IMR-90 (cell line): ENCODE results near the gene MAGI1. TPM values are rescaled to one million over a fixed set of nuclear protein-coding genes. Genes with fewer than 3 reads are reported as not detected.

Experiments used
- ATAC-seq: fragments of 200-7000 bp; cut with Tn5 transposase; 2 replicates; pipeline ENCODE4 v1.9.1; 2020; ENCODE audit warnings: low read depth, mild to moderate bottlenecking, moderate library complexity
- BruUV-seq: library from RNA; stranded (reverse); fragments of 400-500 nt; replicated peaks from 2 replicates; lab custom pipeline; 2021; lab: Mats Ljungman, UMichigan
- CTCF ChIA-PET: fragments of 300-600 bp; formaldehyde crosslinking; extraction: SDS; loops from one replicate; lab custom pipeline; 2021; ENCODE audit warnings: antibody characterized with exemption; lab: Yijun Ruan, JAX
- POLR2A ChIA-PET: fragments of 300-600 bp; sonication (Branson Sonifier 250); formaldehyde crosslinking; loops from one replicate; lab custom pipeline; 2022; ENCODE audit warnings: antibody characterized with exemption; ENCODE audit not compliant: unreplicated experiment; lab: Charles Lee
- DNase-seq: peaks from one replicate; pipeline ENCODE4 v3.0.0; 2013
- H2AFZ ChIP-seq: replicated peaks from 2 replicates; pipeline ENCODE3; 2013; ENCODE audit warnings: low read length, mild to moderate bottlenecking; ENCODE audit not compliant: poor library complexity
- H2AK5ac ChIP-seq: 2 replicates; pipeline ENCODE4 v1.6.1; 2013; ENCODE audit warnings: low read depth, low read length, inconsistent platforms
- H2AK9ac ChIP-seq: replicated peaks from 2 replicates; pipeline ENCODE3; 2013; ENCODE audit warnings: mild to moderate bottlenecking, low read depth, low read length, moderate library complexity; ENCODE audit not compliant: poor library complexity
- H2BK120ac ChIP-seq: 2 replicates; pipeline ENCODE4 v1.6.1; 2013; ENCODE audit warnings: low read depth, low read length, inconsistent platforms
- H2BK15ac ChIP-seq: 3 replicates; pipeline ENCODE4 v1.6.1; 2013; ENCODE audit warnings: low read depth, low read length, inconsistent platforms
- H2BK20ac ChIP-seq: 2 replicates; pipeline ENCODE4 v1.6.1; 2013; ENCODE audit warnings: low read depth, mild to moderate bottlenecking, inconsistent platforms, low read length, moderate library complexity
- H2BK5ac ChIP-seq: 2 replicates; pipeline ENCODE4 v1.6.1; 2013; ENCODE audit warnings: mild to moderate bottlenecking, low read depth, low read length, inconsistent platforms; ENCODE audit not compliant: poor library complexity, severe bottlenecking
- H3K14ac ChIP-seq: replicated peaks from 2 replicates; pipeline ENCODE4 v1.6.1; 2013; ENCODE audit warnings: low read depth, low read length, inconsistent platforms
- H3K18ac ChIP-seq: 2 replicates; pipeline ENCODE4 v1.6.1; 2013; ENCODE audit warnings: low read depth, low read length, control low read depth
- H3K23ac ChIP-seq: 2 replicates; pipeline ENCODE4 v1.6.1; 2013; ENCODE audit warnings: low read depth, low read length, inconsistent platforms
- H3K27ac ChIP-seq: 2 replicates; pipeline ENCODE4 v1.5.1; 2013; ENCODE audit warnings: mild to moderate bottlenecking, control low read depth, low read length; ENCODE audit not compliant: insufficient read depth
- H3K27me3 ChIP-seq: 2 replicates; pipeline ENCODE4 v1.6.1; 2013; ENCODE audit warnings: low read length; ENCODE audit not compliant: control insufficient read depth, insufficient read depth
- H3K36me3 ChIP-seq: 2 replicates; pipeline ENCODE4 v1.6.1; 2013; ENCODE audit warnings: low read length, mixed read lengths; ENCODE audit not compliant: control insufficient read depth, insufficient read depth
- H3K4ac ChIP-seq: 2 replicates; pipeline ENCODE4 v1.6.1; 2013; ENCODE audit warnings: low read depth, low read length, inconsistent platforms
- H3K4me1 ChIP-seq: 2 replicates; pipeline ENCODE4 v1.6.1; 2013; ENCODE audit warnings: low read length, mixed read lengths; ENCODE audit not compliant: control insufficient read depth, insufficient read depth
- H3K4me2 ChIP-seq: 2 replicates; pipeline ENCODE4 v1.6.1; 2013; ENCODE audit warnings: low read depth, mild to moderate bottlenecking, control low read depth, low read length, moderate library complexity
- H3K4me3 ChIP-seq: 2 replicates; pipeline ENCODE4 v1.5.1; 2013; ENCODE audit warnings: low read depth, mild to moderate bottlenecking, control low read depth, low read length, moderate library complexity; ENCODE audit not compliant: insufficient read depth
- H3K56ac ChIP-seq: 2 replicates; pipeline ENCODE4 v1.6.1; 2013; ENCODE audit warnings: low read length, inconsistent platforms; ENCODE audit not compliant: insufficient read depth; ENCODE audit errors: extremely low read depth
- H3K79me1 ChIP-seq, 2 experiments: 2 replicates each; pipeline ENCODE4 v1.6.1; 2013; ENCODE audit warnings: low read length in 2 of 2, inconsistent platforms in 1 of 2, low read depth in 1 of 2
- H3K9ac ChIP-seq: 2 replicates; pipeline ENCODE4 v1.6.1; 2013; ENCODE audit warnings: low read depth, low read length, control low read depth
- H3K9me1 ChIP-seq: 2 replicates; pipeline ENCODE4 v1.6.1; 2013; ENCODE audit warnings: low read length, inconsistent platforms; ENCODE audit not compliant: insufficient read depth
- H3K9me3 ChIP-seq: 2 replicates; pipeline ENCODE4 v1.6.1; 2013; ENCODE audit warnings: low read length; ENCODE audit not compliant: control insufficient read depth, insufficient read depth
- H4K20me1 ChIP-seq: 2 replicates; pipeline ENCODE4 v1.6.1; 2013; ENCODE audit warnings: low read length, inconsistent platforms; ENCODE audit not compliant: insufficient read depth
- H4K5ac ChIP-seq: 2 replicates; pipeline ENCODE4 v1.6.1; 2013; ENCODE audit warnings: mild to moderate bottlenecking, low read depth, low read length, control low read depth
- H4K8ac ChIP-seq, 2 experiments: 2 replicates each; pipeline ENCODE4 v1.6.1; 2013; ENCODE audit warnings: low read depth in 2 of 2, low read length in 2 of 2, control low read depth in 1 of 2, inconsistent platforms in 1 of 2
- H4K91ac ChIP-seq: 2 replicates; pipeline ENCODE4 v1.6.1; 2013; ENCODE audit warnings: low read depth, low read length, inconsistent platforms; ENCODE audit not compliant: insufficient read depth
- POLR2A ChIP-seq: IDR thresholded peaks from 2 replicates; pipeline ENCODE4 v1.6.1; 2012; ENCODE audit warnings: mild to moderate bottlenecking, low read depth, low read length
- WGBS, 2 experiments: methylation state at CpG; one replicate each; pipeline versions ENCODE4 v1.1.5 to v1.1.7; 2013; ENCODE audit warnings: missing lambda C conversion rate in 2 of 2; ENCODE audit not compliant: insufficient read length in 1 of 2; ENCODE audit errors: extremely low coverage in 2 of 2; 5-methylcytosine and 5-hydroxymethylcytosine counted together
- dilution Hi-C: fragments of 300-500 bp; cut with HindIII; formaldehyde crosslinking; loops from one replicate; pipeline ENCODE4 v1.14.3; 2018; ENCODE audit warnings: low sequenced_read_pairs; ENCODE audit not compliant: unreplicated experiment
- in situ Hi-C: fragments of 300-500 bp; cut with MboI; formaldehyde crosslinking; loops from 3 replicates; pipeline ENCODE4 v1.14.3; 2019; ENCODE audit warnings: low sequenced_read_pairs, inconsistent platforms, mixed read lengths
- intact Hi-C: fragments of 100-400 bp; cut with micrococcal nuclease; formaldehyde crosslinking; loops from 2 replicates; pipeline ENCODE4 v1.10.0; 2022
- polyA plus RNA-seq, 3 experiments: library from polyadenylated mRNA; depleted of rRNA; stranded (reverse); fragments of >200 nt; gene quantifications; 2 replicates each; pipeline ENCODE4 v1.2.3, GENCODE V29; 2012; ENCODE audit warnings: low replicate concordance in 1 of 3
- total RNA-seq: library from RNA; depleted of rRNA; stranded (reverse); fragments of >200 nt; gene quantifications from 2 replicates; pipeline ENCODE4 v1.2.3, GENCODE V29; 2012

The MAGI1 gene
- total and polyA plus RNA-seq, 2 of the 4 experiments (the other 2 are of a cell fraction) = 14.5 to 24.2 TPM

DNA sequence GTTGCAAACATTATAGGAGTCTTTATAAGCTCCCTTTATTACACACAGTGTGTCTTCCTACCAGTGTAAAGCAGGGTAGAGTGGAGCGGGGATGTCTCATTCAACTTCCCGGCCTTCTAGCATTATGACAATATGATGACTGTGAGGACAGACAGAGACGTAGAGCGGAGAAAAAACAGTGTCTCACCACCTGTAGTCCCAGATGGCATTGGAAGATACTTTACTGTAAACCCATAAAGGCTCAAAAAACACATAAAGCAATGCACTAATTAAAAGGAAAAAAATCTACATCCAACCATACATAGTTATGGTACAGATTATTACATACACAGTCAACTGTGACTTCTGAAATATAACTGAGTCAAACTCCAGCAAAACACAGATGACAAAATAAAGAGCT, 383.7 kb downstream of the MAGI1 start:
- no peak overlapping the region for H4K91ac ChIP-seq
- intact Hi-C loops (no loop called here), dilution Hi-C loops (no loop called here), in situ Hi-C loops (no loop called here)
- H4K8ac ChIP-seq = no peak overlapping the region
- no peak overlapping the region for H4K5ac ChIP-seq
- H2AK5ac ChIP-seq = no peak overlapping the region
- H3K18ac ChIP-seq = no peak overlapping the region
- H4K20me1 ChIP-seq = no peaks in the 10 kb centered on the region
- H3K56ac ChIP-seq = no peak overlapping the region
- no peak overlapping the region for H2BK15ac ChIP-seq
- no peak overlapping the region for H3K27ac ChIP-seq
- no peaks in the 10 kb centered on the region for H3K36me3 ChIP-seq
- no peak for TF ChIP-seq POLR2A
- H3K4me3 ChIP-seq = no peak overlapping the region
- H3K9me3 ChIP-seq = no peaks in the 10 kb centered on the region
- POLR2A ChIA-PET = no interaction called here
- H3K4me1 ChIP-seq = no peaks in the 10 kb centered on the region; the same call in 1 of the 2 replicates
- H3K4me2 ChIP-seq = no peak overlapping the region
- no peaks in the 10 kb centered on the region for H3K27me3 ChIP-seq
- no peak overlapping the region for H2BK120ac ChIP-seq
- no peak overlapping the region for H3K4ac ChIP-seq
- ATAC-seq (no peak), DNase-seq (no peak)
- no peak overlapping the region for H2AK9ac ChIP-seq
- no peak overlapping the region for H2BK5ac ChIP-seq
- no peak overlapping the region for H3K9ac ChIP-seq
- no peak overlapping the region for H3K23ac ChIP-seq
- no peak overlapping the region for H2BK20ac ChIP-seq
- CTCF ChIA-PET = no interaction called here
- H2AFZ ChIP-seq = no peak overlapping the region
- BruUV-seq = no TSS peak
- no peak overlapping the region for H3K14ac ChIP-seq
- no peaks in the 10 kb centered on the region; the same call in 1 of the 2 replicates for H3K9me1 ChIP-seq
- peaks cover 16 to 26% of the 10 kb centered on the region in 2 experiments for H3K79me1 ChIP-seq
- no CpG with 5 or more reads among the region's 4 CpGs for WGBS, 2 experiments
